HG03432 (cell line): ENCODE measurements around the gene CERS4.
A peak's percentile ranks its signal among the peaks of the same experiment; 100 is the strongest.
"Not testable (repeated sequence)": the region's sequence is repeated elsewhere in the genome, so short reads cannot be mapped to it uniquely, and the experiment has no call there.

Experiments
- ATAC-seq: cut with Tn5 transposase; IDR thresholded peaks from one replicate; pipeline ENCODE4 v1.9.1; 2021; ENCODE audit warnings: mild to moderate bottlenecking, moderate library complexity; ENCODE audit not compliant: unreplicated experiment

The CERS4 gene, protein sequence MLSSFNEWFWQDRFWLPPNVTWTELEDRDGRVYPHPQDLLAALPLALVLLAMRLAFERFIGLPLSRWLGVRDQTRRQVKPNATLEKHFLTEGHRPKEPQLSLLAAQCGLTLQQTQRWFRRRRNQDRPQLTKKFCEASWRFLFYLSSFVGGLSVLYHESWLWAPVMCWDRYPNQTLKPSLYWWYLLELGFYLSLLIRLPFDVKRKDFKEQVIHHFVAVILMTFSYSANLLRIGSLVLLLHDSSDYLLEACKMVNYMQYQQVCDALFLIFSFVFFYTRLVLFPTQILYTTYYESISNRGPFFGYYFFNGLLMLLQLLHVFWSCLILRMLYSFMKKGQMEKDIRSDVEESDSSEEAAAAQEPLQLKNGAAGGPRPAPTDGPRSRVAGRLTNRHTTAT

DNA sequence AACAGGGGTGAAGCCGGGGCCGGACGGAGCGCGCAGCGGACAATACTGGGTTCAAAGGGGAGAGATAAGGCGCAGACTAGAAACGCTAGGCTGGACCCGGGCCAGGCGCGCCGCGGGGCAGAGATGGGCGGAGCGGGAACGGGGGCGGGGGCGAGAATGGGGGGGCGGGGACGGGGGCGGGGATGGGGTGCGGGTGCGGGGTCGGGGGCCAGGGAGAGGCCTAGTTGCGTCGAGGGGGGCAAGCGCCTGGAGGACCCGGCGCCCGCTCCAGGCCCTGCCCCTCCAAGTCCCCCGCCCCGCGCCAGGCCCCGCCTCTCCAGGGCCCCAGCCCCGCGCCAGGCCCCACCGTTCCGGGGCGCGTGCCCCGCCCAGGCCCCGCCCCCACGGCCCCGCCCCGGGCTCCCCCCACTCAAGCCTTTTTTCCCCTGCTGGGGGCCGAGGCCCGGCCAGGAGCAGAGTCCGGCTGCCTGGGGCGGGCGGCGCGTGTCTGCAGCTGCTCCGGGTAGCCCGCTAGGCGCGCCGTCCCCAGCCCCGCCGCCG, at the start of gene CERS4:
Gene CERS4, plus strand, starts transcription at position 449 of the 540 bp plus-strand sequence. CDS start 41,707 bp downstream, outside the sequence.
- peak; percentile 55 for ATAC-seq

DNA sequence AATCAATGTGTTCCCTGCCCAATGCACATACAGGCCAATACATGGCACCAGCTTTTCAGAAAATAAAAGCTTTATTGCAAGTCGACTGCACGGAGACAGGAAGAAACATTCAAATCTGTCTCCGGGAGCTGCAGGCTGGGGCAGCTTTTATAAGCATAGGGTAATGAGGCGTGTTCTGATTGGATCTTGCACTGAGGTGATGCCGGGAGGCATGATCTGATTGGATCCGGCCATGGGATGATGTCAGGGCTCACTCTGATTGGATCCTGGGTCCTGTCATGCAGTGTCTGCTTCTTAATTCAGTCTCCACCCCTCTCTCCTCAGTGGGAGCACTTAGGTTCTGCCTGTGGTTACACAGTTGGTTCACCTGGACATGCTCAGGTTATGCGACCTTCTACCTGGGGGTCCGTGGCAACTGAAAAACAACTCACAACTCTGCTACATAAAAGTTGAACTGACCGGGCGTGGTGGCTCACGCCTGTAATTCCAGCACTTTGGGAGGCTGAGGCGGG, 48.0 kb upstream of the CERS4 start:
- no peak for ATAC-seq

DNA sequence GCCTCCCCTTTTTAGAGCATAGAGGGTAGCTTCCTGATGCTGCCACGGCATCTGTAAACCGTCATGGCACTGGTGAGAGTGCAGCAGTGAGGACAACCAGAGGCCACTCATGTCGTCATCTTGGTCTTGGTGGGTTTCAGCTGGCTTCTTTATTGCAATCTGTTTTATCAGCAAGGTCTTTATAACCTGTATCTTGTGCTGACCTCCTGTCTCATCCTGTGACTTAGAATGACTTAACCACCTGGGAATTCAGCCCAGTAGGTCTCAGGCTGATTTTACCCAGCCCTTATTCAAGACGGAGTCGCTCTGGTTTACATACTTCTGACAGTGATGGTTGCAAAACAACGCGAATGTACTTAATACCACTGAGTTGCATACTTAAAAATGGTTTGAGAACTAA, 45.4 kb upstream of the CERS4 start:
- ATAC-seq: no peak

DNA sequence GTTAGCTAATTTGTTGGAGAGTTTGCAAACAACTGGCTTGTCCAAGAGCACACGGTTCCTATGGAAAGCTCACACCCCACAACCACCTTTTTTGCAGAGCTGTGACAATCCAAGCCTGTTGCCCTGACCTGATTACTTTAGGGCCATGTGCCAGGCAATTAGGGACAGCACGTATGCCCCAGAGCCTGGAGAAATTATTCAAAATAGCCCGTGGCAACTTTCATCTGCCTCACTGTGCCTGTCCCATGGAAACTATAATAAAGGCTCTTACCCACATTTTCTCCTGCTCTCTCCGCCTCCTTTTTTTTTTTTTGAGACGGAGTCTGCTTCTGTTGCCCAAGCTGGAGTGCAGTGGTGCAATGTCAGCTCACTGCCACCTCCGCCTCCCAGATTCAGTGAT, 41.2 kb upstream of the CERS4 start:
- no peak for ATAC-seq

DNA sequence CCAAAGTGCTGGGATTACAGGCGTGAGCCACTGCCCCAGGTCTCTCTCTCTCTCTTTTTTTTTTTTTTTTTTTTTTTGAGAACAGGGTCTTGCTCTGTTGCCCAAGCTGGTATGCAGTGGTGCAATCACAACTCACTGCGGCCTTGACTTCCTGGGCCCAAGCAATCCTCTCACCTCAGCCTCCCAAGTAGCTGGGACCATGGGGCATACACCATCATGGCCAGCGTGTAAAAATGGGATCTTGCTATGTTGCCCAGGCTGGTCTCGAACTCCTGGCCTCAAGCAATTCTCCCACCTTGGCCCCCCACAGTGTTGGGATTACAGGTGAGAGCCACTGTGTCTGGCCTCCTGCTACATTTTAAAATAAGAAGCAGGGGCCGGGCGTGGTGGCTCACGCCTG, 40.6 kb upstream of the CERS4 start:
- ATAC-seq: no peak

DNA sequence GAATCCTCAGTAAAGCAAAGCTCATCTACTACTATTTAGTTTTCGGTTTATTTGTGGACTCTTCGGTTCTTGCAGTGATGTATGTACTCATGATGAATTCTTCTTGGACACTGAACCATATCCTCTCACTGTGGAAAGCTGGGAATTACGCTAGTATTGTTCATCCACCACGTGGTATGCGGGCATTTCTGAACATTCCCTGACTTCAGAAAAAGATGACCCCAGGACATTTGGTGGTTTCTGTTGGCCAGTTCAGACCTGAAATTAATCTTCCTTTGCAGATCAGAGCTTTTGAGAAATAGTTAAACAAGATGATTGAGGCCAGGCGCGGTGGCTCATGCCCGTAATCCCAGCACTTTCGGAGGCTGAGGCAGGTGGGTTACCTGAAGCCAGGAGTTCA, 34.5 kb upstream of the CERS4 start:
- no peak for ATAC-seq

DNA sequence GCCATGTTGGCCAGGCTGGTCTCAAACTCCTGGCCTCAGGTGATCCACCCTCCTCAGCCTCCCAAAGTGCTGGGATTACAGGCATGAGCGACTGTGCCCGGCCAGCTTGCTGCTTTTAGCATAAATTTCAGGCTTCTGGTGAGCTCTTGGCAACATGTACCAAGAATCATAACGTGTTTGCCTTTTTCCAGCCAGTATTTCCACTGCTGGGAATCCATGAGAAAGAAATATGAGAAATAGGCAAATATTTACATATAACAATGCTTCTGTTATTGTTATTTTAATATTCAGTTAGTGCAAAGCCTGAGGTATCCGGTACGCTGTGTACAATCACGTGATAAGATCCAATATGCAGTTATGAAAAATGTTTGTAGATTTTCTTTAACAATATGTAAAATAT, 29.2 kb upstream of the CERS4 start:
- ATAC-seq: no peak

DNA sequence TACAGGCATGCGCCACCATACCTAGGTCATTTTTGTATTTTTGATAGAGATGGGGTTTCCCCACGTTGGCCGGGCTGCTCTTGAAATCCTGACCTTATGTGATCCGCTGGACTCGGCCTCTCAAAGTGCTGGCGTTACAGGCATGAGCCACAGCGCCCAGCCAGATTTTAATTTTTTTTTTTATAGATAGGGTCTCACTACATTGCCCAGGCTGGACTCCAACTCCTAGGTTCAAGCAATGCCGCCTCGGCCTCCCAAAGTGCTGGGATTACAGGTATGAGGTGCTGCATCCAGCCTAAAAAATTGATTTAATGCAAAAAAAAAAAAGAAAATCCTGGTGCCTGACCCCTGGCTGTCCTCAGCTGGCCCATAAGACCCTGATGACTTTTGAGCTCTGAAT, 24.9 kb upstream of the CERS4 start:
- no peak for ATAC-seq

DNA sequence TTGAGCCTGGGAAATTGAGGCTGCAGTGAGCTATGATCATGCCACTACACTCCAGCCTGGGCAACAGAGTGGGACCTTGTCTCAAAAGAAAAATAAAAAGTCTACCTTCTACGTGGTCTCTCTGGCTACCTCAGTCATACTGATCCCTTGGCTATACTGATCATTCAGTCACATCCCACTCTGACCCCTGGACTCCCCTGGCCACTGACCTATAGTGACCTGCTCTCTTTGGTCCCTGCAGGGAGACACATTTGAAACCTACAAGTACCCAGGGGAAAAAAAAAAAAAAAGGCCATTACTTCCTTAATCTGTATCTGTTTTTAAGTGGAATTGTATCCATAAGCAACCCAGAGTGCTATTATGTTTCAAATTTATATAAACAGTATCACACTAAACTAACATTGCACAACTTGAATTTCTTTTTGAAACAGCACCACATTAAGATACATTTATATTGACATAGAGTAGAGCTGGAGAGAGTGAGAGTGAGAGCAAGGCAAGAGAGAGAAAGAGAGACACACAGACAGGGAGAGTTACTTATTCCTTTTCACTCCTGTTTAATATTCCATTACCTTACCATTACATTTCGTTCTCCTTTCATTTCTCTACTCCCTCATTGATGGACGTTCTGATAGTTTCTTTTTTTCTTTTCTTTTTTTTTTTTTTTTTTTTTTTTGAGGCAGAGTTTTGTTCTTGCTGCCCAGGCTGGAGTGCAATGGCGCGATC, 23.7 kb upstream of the CERS4 start:
- no peak for ATAC-seq

DNA sequence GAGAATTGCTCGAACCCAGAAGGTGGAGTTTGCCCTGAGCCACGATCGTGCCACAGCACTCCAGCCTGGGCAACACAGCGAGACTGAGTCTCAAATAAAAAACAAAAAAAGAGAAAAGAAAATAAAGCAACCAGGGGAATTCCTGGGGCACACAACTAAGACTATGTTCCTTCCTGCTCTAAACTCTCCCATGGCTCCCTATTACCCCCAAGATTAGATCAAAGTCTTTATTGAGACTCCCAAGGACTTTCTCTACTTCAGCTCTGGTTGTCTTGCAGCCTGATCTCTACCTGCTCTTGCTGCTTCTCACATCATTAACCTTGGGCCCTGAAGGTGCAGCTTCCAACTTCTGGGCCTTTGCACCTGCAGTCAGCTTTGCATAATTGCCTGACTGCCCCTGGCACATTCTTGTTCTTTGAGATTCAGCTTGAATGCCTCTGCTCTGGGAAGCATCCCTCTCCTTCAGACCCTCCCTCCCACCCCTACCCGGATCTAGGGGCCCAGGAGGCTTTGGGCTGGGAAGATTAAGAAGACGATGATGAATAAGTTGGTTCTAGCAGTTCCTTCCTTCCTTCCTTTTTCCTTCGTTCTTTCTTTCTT, 16.8 kb upstream of the CERS4 start:
- no peak for ATAC-seq

DNA sequence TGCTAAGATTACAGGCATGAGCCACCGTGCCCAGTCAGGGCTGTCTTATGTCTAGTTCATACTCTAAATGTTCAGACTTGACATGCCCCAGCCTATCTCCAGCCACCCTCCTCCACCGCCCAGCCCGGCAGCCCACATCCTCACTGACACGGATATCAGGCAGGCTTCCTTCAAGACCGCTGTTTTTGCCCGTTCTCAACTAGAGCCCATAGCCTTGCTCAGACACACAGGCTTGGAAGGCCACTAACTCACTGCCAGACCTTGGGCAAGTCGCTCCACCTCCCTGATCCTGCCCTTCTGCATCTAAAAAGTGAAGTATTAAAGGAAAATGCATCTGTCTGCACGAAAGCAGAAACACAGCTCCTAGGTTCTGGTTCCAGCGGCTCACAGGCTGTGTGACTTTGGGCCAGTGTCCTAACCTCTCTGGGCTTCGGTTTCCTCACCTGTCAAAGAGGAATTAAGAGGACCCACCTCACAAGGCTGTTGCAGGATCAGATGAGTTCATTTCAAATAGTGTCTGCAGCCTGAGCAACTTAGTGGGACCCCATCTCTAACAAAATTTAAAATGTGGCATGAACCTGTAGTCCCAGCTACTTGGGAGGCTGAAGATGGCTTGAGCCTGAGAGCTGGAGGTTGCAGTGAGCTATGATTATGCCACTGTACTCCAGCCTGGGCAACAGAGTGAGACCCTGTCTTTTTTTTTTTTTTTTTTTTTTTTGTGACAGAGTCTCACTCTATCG, 14.5 kb upstream of the CERS4 start:
- ATAC-seq: no peak

DNA sequence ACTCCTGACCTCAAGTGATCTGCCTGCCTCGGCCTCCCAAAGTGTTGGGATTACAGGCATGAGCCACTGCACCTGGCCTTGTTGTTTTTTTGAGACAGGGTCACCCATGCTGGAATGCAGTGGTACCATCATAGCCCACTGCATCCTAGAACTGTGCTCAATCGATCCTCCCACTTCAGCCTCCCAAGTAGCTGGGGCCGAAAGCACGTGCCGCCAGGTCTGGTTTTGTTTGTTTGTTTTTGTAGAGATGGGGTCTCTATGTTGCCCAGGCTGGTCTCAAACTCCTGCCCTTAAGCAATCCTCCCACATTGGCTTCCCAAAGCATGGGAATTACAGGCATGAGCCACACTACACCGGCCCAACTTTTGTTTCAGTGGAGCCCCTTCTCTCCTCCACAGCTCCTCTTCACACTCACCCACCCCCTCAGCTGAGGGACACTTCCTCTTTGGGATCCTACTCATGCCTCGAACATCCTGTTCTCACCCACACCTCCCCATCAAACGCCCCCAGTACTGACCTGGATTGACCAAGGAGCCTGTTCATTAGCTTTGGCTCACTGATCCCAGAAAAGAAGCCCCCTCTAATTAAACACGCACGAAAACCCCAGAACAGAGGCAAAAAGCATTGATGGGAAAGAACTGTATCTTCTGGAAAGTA, 12.8 kb upstream of the CERS4 start:
- ATAC-seq: no peak

DNA sequence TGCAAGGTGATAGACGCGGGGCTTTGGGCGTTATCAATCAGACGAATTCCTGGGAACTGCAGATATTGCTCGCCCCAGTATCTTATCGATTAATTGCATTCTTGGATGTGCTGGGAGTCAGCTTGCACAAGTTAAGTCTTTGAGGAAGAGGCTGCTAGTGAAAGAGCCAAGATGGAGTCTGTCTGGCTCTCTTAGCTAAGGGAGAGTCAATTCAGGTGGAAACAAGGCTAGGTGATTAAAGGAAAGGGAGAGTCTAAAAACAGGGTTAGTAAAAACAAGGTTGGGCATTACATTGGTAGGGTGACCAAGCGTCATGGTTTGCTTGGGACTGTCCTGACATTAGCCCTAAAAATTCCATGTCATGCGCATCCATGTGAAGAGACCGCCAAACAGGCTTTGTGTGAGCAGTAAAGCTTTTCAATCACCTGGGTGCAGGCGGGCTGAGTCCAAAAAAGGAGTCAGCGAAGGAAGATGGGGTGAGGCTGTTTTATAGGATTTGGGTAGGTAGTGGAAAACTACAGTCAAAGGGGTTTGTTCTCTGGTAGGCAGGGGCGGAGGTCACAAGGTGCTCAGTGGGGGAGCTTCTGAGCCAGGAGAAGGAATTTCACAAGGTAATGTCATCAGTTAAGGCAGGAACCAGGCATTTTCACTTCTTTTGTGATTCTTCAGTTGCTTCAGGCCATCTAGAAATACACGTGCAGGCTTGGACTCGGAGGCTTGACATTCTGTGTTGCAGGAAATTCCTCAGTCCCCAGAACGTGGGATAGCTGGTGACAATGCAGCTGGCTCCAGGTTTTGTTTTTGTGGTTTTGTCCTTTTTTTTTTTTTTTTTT, 5.7 kb upstream of the CERS4 start:
- ATAC-seq: not testable (repeated sequence)

DNA sequence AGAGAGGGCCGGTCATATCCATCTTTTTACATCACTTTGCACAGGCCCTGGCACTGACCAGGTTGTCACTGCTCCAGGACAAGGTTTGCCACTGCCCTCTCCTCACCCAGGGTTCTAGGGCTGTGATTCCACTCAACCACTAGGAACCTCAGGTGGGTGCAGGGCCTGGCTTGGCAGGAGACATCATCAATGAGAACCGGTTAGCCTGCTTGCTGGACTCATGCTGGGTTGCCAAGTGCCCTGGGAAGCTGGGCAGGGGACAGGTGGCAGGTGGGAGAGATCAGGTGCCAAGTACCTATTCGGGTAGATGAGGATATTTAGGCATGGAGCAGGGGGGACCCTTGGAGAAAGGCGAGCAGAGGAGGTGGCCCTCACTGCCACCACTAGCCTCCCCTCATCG, 4.2 kb upstream of the CERS4 start:
- ATAC-seq: no peak

DNA sequence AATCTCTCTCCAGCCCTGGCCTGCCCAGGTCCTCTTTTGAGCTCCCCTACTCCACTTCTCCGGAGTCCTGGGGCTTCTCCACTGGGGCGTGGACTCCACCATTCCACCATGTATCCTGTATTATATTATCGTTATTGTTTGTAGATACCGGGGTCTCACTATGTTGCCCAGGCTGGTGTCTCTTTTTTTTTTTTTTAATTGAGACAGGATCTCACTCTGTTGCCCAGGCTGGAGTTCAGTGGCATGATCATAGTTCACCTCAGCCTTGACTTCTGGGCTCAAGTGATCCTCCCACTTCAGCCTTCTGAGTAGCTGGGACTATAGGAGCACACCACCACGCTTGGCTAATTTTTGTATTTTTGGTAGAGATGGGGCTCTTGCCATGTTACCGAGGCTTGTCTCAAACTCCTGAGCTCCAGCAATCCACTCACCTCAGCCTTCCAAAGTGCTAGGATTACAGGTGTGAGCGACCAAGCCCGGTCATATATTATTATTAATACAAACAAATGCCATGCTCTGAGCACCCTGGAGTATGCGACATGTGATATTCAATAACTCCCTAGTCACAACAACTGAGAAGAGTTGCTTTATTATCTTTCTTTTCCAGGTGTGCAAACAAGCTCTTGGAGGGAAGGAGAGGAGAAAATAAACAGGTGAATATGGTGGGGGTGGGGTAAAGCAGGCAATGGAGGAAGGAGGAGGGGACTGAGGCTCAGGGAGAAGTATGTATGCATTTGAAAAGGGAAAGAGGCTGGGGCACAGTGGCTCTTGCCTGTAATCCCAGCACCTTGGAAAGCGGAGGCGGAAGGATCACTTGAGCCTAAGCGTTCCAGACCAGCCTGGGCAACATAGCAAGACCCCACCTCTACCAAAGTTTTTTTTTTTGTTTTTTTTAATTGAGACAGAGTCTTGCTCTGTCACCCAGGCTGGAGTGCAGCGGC, 2.8 kb upstream of the CERS4 start:
- no peak for ATAC-seq

DNA sequence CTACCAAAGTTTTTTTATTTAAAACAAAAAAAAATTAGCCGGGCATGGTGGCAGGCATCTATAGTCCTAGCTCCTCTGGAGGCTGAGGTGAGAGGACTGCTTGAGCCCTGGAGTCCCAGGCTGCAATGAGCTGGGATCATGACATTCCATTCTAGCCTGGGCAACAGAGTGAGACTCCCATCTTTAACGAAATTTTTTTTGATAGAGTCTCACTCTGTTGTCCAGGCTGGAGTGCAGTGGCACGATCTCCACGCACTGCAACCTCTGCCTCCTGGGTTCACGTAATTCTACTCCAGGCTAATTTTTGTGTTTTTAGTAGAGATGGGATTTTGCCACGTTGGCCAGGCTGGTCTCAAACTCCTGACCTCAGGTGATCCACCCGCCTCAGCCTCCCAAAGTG, 1.8 kb upstream of the CERS4 start:
- not testable (repeated sequence) for ATAC-seq

DNA sequence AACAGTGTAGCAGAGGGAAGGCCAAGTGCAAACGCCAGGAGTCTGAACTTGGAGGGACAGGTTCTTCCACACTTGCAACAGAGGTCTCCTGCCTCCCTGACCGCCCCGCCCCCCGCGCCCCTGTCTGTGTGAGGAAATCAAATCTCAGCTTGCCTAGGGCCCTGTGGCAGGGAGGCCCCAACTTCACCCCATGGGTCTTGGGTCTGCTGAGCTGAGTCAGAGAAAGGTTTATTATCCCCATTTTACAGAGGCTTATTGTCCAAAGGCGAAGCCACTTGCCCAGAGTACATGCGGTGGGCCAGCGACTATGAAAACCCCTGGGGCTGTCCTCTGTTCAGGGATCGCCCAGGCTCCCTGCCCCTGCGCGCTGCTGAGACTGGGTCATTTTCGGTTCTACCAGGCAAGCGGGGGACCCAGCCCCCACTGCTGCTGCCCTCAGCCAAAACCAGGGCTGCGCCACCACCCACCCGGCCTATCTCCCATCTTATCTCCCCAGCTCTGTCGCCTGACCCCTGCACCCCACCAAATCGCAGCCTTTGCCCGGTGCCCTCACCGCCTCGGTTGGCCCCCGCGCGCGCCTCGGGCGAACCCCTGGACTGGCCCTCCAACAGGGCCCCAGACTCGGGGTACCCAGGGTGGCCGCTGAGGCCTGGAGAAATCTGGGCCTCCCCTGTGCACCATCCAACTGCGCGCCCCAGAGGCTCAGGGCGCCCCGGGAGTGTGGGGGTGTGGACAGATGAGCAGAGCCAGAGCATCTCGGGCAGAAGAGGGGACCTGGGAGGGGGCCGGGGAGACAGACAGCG, 850 bp upstream of the CERS4 start:
- ATAC-seq: peak; percentile 3
